Sigmoid colon (tissue), 7 donors: Measurements from ENCODE around the gene MLKL. TPM values are rescaled to one million over a fixed set of nuclear protein-coding genes. Genes with fewer than 3 reads are reported as not detected.
"Not testable (repeated sequence)": the region's sequence is repeated elsewhere in the genome, so short reads cannot be mapped to it uniquely, and the experiment has no call there.

Experiments
- DNase-seq: peaks from one replicate; pipeline ENCODE4 v3.0.0-alpha.2; 2019
- H3K27ac ChIP-seq, 4 donors: fragments of 200-600 bp; sonication (generic); one replicate each; pipeline ENCODE4 v1.5.1; 2016 to 2019; ENCODE audit warnings: mild to moderate bottlenecking in 1 of 4
- H3K27me3 ChIP-seq, 3 donors: fragments of 200-600 bp; sonication (generic); one replicate each; pipeline ENCODE4 v1.5.1; 2019; ENCODE audit warnings: mild to moderate bottlenecking in 1 of 3
- H3K36me3 ChIP-seq, 4 donors: fragments of 200-600 bp; sonication (generic); one replicate each; pipeline ENCODE4 v1.5.1; 2016 to 2019
- H3K4me1 ChIP-seq, 4 donors: fragments of 200-600 bp; sonication (generic); one replicate each; pipeline ENCODE4 v1.5.1; 2017 to 2019
- H3K4me3 ChIP-seq, 4 donors: fragments of 200-600 bp; sonication (generic); one replicate each; pipeline ENCODE4 v1.5.1; 2017 to 2019; ENCODE audit warnings: mild to moderate bottlenecking in 2 of 4, moderate library complexity in 1 of 4
- H3K9me3 ChIP-seq, 4 donors: fragments of 200-600 bp in 3 of 4; sonication (generic) in 3 of 4; one replicate each; pipeline versions ENCODE4 v1.5.1 to v1.6.1; 2013 to 2019
- CTCF ChIP-seq, 4 experiments: fragments of 450-650 bp in 3 of 4; fragments of 200-600 bp in 1 of 4; IDR thresholded peaks; one replicate each; pipeline ENCODE4 v1.5.1; 2016 to 2019; ENCODE audit warnings: antibody characterized with exemption in 4 of 4, mild to moderate bottlenecking in 3 of 4, moderate library complexity in 2 of 4
- EP300 ChIP-seq, 4 donors: sonication (generic); formaldehyde crosslinking; IDR thresholded peaks; one replicate each; pipeline ENCODE4 v1.6.1; 2017; ENCODE audit warnings: antibody characterized with exemption in 4 of 4
- POLR2A ChIP-seq, 2 donors: fragments of 450-650 bp; IDR thresholded peaks; one replicate each; pipeline ENCODE4 v1.6.1; 2016; ENCODE audit warnings: antibody characterized with exemption in 2 of 2, mild to moderate bottlenecking in 2 of 2, moderate library complexity in 2 of 2
- POLR2AphosphoS5 ChIP-seq, 4 donors: sonication (generic); formaldehyde crosslinking; IDR thresholded peaks; one replicate each; pipeline ENCODE4 v1.6.1; 2017; ENCODE audit warnings: antibody characterized with exemption in 4 of 4
- WGBS, 2 donors: extraction: QIAGEN DNeasy Blood & Tissue Kit; methylation state at CpG; one replicate each; pipeline ENCODE4 v1.1.7; 2013; 5-methylcytosine and 5-hydroxymethylcytosine counted together
- intact Hi-C: fragments of 100-400 bp; cut with DNase I; formaldehyde crosslinking; loops from one replicate; pipeline ENCODE4 v1.15.1; 2023
- polyA plus RNA-seq, 3 donors: library from polyadenylated mRNA; stranded (reverse); fragments of 200-250 nt; gene quantifications; one replicate each; pipeline ENCODE4 v1.2.3, GENCODE V29; 2013
- total RNA-seq, 4 donors: library from RNA; depleted of rRNA; stranded (reverse); fragments of >200 nt; gene quantifications; one replicate each; pipeline ENCODE4 v1.1.0, GENCODE V29; 2016
- donor health status: healthy with polysubstance abuse.
- donor health status: Bipolar disorder and iron deficiency.
- donor health status: healthy.

MLKL gene
- total and polyA plus RNA-seq, 7 donors: 5.0 to 26.5 (median 8.4) TPM

- no peaks in the 10 kb centered on the region for H3K27me3 ChIP-seq
- TF ChIP-seq POLR2A (IDR thresholded peaks at IDR 0.05) (no peak), CTCF (IDR thresholded peaks at IDR 0.05) (no peak), EP300 (IDR thresholded peaks at IDR 0.05) (no peak), POLR2AphosphoS5 (IDR thresholded peaks at IDR 0.05) (no peak)
- no peaks in the 10 kb centered on the region for H3K9me3 ChIP-seq
- no peak overlapping the region for H3K4me3 ChIP-seq
- no peak for DNase-seq
- intact Hi-C loops: no loop called here
- no peak overlapping the region for H3K27ac ChIP-seq
- peaks cover 0 to under 1% (median under 1%) of the 10 kb centered on the region in 4 donors for H3K4me1 ChIP-seq
- H3K36me3 ChIP-seq: peaks cover 0 to 57% (median 29%) of the 10 kb centered on the region in 4 donors
- WGBS, 2 donors: 94% methylated on average over 4 of the region's 4 CpGs
Observed at GRCh38 chr16:74660383-74660782, 40.3 kb downstream of the MLKL start.

GRCh38 chr16:74659041-74659440, 41.6 kb downstream of the MLKL start:
- DNase-seq: no peak
- no peaks in the 10 kb centered on the region for H3K4me1 ChIP-seq
- TF ChIP-seq POLR2A (IDR thresholded peaks at IDR 0.05): no peak
- TF ChIP-seq POLR2AphosphoS5 (IDR thresholded peaks at IDR 0.05): no peak
- TF ChIP-seq CTCF (IDR thresholded peaks at IDR 0.05): no peak
- TF ChIP-seq EP300 (IDR thresholded peaks at IDR 0.05): no peak
- intact Hi-C loops: no loop called here
- peaks cover 0 to 48% (median 25%) of the 10 kb centered on the region in 4 donors for H3K36me3 ChIP-seq
- no peak overlapping the region for H3K27ac ChIP-seq
- no peak overlapping the region for H3K4me3 ChIP-seq
- H3K27me3 ChIP-seq: no peaks in the 10 kb centered on the region
- 83 to 92% methylated on average over 2 of the region's 2 CpGs for WGBS, 2 donors
- H3K9me3 ChIP-seq: no peaks in the 10 kb centered on the region

GRCh38 chr16:74657870-74658642, 42.6 kb downstream of the MLKL start:
- no peak for TF ChIP-seq CTCF (IDR thresholded peaks at IDR 0.05)
- no peak for TF ChIP-seq POLR2A (IDR thresholded peaks at IDR 0.05)
- no peak for TF ChIP-seq POLR2AphosphoS5 (IDR thresholded peaks at IDR 0.05)
- no peak for TF ChIP-seq EP300 (IDR thresholded peaks at IDR 0.05)
- H3K27me3 ChIP-seq: no peaks in the 10 kb centered on the region
- WGBS, 2 donors: 69 to 71% methylated on average over 5 of the region's 5 CpGs
- DNase-seq: no peak
- intact Hi-C loops: no loop called here
- H3K9me3 ChIP-seq: no peaks in the 10 kb centered on the region
- H3K27ac ChIP-seq: no peak overlapping the region
- H3K36me3 ChIP-seq: peaks cover 0 to 38% (median 19%) of the 10 kb centered on the region in 4 donors
- no peak overlapping the region for H3K4me3 ChIP-seq
- H3K4me1 ChIP-seq: no peaks in the 10 kb centered on the region

GRCh38 chr16:74654536-74655050, 46.1 kb downstream of the MLKL start:
- no peaks in the 10 kb centered on the region for H3K27me3 ChIP-seq
- no peak for DNase-seq
- peaks cover 0 to 34% (median 7%) of the 10 kb centered on the region in 4 donors for H3K36me3 ChIP-seq
- H3K27ac ChIP-seq: no peak overlapping the region
- H3K4me1 ChIP-seq: no peaks in the 10 kb centered on the region
- TF ChIP-seq POLR2A (IDR thresholded peaks at IDR 0.05) (no peak), EP300 (IDR thresholded peaks at IDR 0.05) (no peak), CTCF (IDR thresholded peaks at IDR 0.05) (no peak), POLR2AphosphoS5 (IDR thresholded peaks at IDR 0.05) (no peak)
- WGBS, 2 donors: 96 to 98% methylated on average over 3 of the region's 3 CpGs
- H3K9me3 ChIP-seq: no peaks in the 10 kb centered on the region
- H3K4me3 ChIP-seq: no peak overlapping the region
- intact Hi-C loops: no loop called here

- DNase-seq, H3K4me1 ChIP-seq, H3K27ac ChIP-seq, intact Hi-C loops, H3K4me3 ChIP-seq, H3K9me3 ChIP-seq, H3K27me3 ChIP-seq: not testable (repeated sequence)
- 96 to 97% methylated on average over 2 of the region's 2 CpGs for WGBS, 2 donors
- H3K36me3 ChIP-seq: peaks cover 0 to 36% (median 6%) of the 10 kb centered on the region in 4 donors
Observed at GRCh38 chr16:74652883-74653282, 47.8 kb downstream of the MLKL start.
